ENCODE data around the gene ANGPTL7.

ANGPTL7 gene

DNA sequence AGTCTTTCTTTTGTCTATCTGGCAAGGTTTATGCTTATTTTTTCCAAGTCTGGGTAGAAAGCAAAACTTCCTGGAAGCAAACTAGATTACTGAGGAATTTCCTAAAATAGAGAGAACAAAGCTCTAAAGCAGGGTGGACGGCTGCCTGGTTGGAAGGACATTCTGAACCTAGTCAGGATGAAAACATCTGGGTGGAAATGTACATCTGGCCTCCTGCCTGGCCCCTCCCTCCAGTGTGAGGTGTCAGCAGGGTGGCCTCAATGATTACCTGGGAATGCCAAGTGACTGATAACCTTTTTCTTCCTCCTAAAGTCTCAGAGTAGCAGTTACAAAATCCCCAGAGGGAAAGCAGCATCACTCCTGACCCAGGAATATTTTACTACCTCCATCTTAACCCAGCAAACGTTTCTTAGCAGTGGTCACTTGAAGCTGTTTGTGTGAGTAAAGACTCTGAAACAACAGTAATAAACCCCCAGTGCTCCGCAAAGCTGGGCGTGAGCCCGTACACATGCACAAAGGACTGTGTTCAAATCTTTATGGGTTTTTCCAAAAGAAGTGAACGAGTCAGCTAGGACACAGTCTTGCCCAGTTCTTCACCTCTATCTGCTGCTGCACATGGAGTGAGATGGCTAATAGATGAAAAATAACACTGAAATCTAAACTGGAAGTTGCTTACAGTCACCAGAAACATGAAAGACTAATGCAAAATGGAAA is 18.9 kb downstream of the ANGPTL7 start:
- DNase-seq = no peak

DNA sequence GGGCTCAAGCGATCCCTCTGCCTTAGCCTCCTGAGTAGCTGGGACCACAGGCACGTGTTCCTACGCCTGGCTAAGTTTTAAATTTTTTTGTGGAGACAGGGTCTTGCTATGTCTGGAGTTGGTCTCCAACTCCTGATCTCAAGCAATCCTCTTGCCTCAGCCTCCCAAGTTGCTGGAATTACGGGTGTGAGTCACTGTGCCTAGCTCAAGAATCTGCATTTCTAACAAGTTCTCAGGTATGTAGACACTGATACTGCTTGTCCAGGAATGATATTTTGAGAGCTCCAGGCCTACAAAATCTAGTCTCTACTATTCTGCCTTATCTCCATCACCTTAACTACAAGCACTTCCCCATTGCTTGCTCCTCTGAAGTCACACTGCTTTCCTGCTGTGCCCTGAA is 22.3 kb downstream of the ANGPTL7 start:
- no peak for DNase-seq

GRCh38 chr1:11211925-11212587 is 22.9 kb downstream of the ANGPTL7 start:
- DNase-seq = no peak

DNA sequence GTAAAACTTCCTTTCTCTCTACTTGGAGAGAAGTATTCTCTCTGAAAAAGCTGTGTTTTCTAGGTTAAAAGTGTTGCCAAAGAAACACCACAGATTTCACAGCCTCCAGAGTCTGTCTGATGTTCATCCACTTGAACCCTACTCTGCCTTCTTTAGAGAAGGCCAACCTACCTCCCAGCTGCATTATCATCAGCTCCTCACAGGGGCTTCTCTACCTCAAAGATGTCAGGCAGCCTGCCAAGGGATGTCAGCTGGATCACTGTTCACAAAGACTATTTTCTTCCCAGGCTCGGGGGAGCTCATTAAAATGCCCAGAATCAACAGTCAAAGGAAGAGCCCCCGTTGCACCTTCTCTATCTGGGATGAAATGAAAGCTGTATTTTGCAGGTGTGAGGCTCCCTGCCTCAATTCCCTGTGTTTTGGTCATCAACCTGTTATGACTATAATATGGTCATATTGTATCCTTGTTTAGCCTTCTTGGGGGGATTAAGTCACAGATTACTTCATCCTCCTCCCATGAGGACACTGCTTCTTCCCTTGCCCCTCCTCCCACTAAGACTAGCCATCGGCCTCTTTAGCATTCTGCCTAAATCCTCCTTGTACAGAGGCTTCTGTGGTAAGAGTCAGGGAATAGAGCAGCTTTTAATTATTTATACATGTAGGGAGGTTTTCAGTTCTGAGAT is 25.7 kb downstream of the ANGPTL7 start:
- no peak for DNase-seq

- DNase-seq = no peak
Measured at GRCh38 chr1:11215381-11216005, 26.3 kb downstream of the ANGPTL7 start.

- no peak for DNase-seq
Measured at GRCh38 chr1:11216074-11216473, 26.9 kb downstream of the ANGPTL7 start.

GRCh38 chr1:11227106-11228077 is 38.2 kb downstream of the ANGPTL7 start:
- DNase-seq = no peak

GRCh38 chr1:11229203-11229602 is 40.0 kb downstream of the ANGPTL7 start:
- no peak for DNase-seq

DNA sequence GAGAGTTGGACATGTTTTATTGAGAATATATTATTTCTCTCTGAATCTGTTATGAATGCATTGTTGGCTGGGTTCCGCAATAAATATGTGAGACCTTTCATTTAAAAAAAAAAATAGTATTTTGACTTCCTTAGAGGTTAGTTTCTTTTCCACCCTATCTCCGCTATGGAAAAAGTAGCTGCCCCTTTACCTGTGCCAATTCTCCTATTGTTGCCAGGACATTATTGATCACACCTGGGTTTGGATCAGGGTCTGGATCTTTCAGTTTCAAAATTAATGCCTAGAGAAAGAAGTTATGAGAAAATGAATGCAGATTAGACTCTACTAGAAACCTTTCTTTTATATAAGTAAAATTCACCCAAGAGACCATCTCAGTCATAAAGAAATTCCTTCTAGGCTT is 44.1 kb downstream of the ANGPTL7 start:
- no peak for DNase-seq

DNA sequence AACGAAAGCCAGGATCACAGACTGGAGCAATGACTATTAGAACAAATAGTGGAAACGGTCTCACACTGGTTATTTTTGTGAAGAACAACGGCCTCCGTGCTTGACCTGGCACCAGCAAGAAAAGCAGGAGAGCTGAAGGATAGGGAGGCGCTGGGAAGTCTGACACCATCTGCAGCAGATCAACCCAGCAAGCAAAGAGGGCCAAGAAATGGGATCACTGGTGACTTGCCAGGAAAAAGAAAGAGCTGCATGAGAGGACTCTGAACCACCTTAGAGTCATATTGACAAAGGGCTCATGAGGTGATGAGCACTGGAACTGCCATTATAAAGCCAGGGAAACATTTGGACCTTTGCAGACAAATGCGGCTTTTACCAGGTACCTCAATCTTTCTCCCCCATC is 48.2 kb downstream of the ANGPTL7 start:
- no peak for DNase-seq

DNA sequence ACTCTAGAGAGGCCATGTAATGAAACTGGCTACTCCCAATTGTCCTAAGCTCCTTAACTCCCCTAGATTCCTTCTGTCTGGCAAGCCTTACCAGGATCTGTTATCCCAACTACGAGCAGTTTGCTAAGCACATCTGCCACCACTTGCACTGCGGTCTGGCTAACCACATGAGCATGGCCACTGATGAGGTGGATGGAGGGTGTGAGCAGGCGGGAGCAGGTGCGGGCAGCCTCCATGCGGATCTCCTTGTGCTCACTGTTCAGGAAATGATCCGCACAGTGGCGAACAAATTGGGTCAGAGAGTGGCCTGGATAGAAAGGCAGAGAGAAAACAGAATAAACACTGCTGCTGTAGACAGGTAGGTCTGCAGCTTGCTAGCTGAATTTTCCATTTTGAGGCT is 49.2 kb downstream of the ANGPTL7 start:
- DNase-seq = no peak

GRCh38 chr1:11245248-11245647 is 56.1 kb downstream of the ANGPTL7 start:
- DNase-seq = no peak
